NCI-H446 treated with DMSO at 0.1 percent for 48 hours (cell line): ENCODE measurements around the gene SERTAD2.

Experiments
- DNase-seq: peaks from one replicate; lab custom pipeline; 2025; lab: John Stamatoyannopoulos, UW

The SERTAD2 gene

GRCh38 chr2:64608867-64609226 lies 44.9 kb downstream of the SERTAD2 start:
- no peak for DNase-seq

- DNase-seq: no peak
These were observed 46.1 kb downstream of the SERTAD2 start for GRCh38 chr2:64607381-64608304.

- no peak for DNase-seq
These were observed 47.0 kb downstream of the SERTAD2 start for GRCh38 chr2:64606479-64607363.

- no peak for DNase-seq
These were observed 47.7 kb downstream of the SERTAD2 start for GRCh38 chr2:64605991-64606478.

- no peak for DNase-seq
These were observed 48.7 kb downstream of the SERTAD2 start for GRCh38 chr2:64605026-64605471.

GRCh38 chr2:64604155-64604554 lies 49.6 kb downstream of the SERTAD2 start:
- no peak for DNase-seq

GRCh38 chr2:64602436-64602835 lies 51.3 kb downstream of the SERTAD2 start:
- no peak for DNase-seq

- no peak for DNase-seq
These were observed 51.8 kb downstream of the SERTAD2 start for GRCh38 chr2:64601785-64602391.

- no peak for DNase-seq
These were observed 52.5 kb downstream of the SERTAD2 start for GRCh38 chr2:64601034-64601754.

GRCh38 chr2:64599469-64599868 lies 54.2 kb downstream of the SERTAD2 start:
- DNase-seq: no peak

GRCh38 chr2:64598226-64598625 lies 55.5 kb downstream of the SERTAD2 start:
- no peak for DNase-seq

GRCh38 chr2:64595397-64596176 lies 58.1 kb downstream of the SERTAD2 start:
- DNase-seq: no peak

GRCh38 chr2:64594226-64594989 lies 59.3 kb downstream of the SERTAD2 start:
- DNase-seq: no peak

- no peak for DNase-seq
These were observed 60.6 kb downstream of the SERTAD2 start for GRCh38 chr2:64593035-64593655.

- DNase-seq: no peak
These were observed 62.5 kb downstream of the SERTAD2 start for GRCh38 chr2:64591188-64591587.

GRCh38 chr2:64587561-64587960 lies 66.2 kb downstream of the SERTAD2 start:
- no peak for DNase-seq

- no peak for DNase-seq
These were observed 66.7 kb downstream of the SERTAD2 start for GRCh38 chr2:64586883-64587481.

GRCh38 chr2:64586054-64586453 lies 67.7 kb downstream of the SERTAD2 start:
- no peak for DNase-seq

- DNase-seq: no peak
These were observed 70.9 kb downstream of the SERTAD2 start for GRCh38 chr2:64582774-64583340.
